Hematopoietic multipotent progenitor cell treated with erythropoietin and hydrocortisone succinate and interleukin-3 and kit ligand, for 6 days (in vitro differentiated cells): ENCODE results near the gene EGF.
A peak's percentile ranks its signal among the peaks of the same experiment; 100 is the strongest.
"Not testable (repeated sequence)": the region's sequence is repeated elsewhere in the genome, so short reads cannot be mapped to it uniquely, and the experiment has no call there.

Source experiments
- DNase-seq: peaks from one replicate; pipeline ENCODE4 v3.0.0-alpha.2; 2015

Gene EGF

DNA sequence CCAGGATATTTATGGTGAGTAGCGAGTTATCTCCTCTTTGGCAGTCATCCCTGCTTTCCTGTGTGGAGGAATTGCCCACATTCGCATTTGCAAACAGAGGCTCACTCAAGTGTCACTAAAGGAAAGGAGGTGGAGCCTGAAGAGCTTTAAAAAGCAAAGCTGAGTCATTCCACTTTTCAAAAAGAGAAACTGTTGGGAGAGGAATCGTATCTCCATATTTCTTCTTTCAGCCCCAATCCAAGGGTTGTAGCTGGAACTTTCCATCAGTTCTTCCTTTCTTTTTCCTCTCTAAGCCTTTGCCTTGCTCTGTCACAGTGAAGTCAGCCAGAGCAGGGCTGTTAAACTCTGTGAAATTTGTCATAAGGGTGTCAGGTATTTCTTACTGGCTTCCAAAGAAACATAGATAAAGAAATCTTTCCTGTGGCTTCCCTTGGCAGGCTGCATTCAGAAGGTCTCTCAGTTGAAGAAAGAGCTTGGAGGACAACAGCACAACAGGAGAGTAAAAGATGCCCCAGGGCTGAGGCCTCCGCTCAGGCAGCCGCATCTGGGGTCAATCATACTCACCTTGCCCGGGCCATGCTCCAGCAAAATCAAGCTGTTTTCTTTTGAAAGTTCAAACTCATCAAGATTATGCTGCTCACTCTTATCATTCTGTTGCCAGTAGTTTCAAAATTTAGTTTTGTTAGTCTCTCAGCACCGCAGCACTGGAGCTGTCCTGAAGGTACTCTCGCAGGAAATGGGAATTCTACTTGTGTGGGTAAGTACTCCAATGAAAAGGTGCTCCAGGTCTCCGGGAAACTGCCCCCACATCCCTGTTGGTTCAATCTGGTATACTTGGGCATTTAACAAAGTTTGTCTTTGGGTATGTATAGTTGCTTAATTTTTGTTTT is at the start of gene EGF:
TSS of gene EGF (plus strand) at position 178 of the 890 bp plus-strand sequence. CDS start at position 631, 453 bp downstream.
- peak; percentile 10 for DNase-seq

- DNase-seq, result no peak
These were observed 48.5 kb upstream of the EGF start for GRCh38 chr4:109864134-109864533.

DNA sequence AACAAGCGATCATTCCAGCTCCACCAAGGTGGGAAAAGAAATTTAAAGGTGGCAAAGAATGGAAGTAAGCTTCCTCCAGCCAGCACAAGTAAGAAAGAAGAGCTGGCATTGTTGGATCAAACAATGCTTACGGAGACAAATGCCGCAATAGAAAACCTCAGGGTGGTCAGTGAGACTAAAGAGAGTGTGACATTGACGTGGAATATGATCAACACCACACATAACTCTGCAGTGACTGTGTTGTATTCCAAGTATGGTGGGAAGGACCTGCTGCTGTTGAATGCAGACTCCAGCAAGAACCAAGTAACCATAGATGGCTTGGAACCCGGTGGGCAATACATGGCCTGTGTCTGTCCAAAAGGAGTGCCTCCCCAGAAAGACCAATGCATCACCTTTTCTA is 42.6 kb upstream of the EGF start:
- no peak for DNase-seq

DNA sequence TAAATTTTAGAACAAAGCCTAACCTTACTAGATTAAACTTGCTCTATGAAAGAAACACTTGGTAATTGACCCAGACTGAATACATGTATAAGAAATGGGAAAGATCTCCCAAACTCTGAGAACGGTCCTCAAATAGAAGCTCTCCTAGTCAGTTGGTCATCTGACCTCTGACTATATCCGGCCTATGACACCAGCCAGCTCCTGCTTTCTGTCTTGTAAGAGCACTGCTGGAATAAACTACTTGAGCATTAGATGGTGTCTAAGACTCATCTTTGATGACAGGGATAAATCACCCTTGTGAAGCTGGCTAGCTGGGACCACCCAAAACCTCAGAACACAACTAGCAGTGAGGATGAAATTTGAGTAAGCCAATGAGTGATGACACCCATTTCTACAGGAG is 40.6 kb upstream of the EGF start:
- no peak for DNase-seq

DNA sequence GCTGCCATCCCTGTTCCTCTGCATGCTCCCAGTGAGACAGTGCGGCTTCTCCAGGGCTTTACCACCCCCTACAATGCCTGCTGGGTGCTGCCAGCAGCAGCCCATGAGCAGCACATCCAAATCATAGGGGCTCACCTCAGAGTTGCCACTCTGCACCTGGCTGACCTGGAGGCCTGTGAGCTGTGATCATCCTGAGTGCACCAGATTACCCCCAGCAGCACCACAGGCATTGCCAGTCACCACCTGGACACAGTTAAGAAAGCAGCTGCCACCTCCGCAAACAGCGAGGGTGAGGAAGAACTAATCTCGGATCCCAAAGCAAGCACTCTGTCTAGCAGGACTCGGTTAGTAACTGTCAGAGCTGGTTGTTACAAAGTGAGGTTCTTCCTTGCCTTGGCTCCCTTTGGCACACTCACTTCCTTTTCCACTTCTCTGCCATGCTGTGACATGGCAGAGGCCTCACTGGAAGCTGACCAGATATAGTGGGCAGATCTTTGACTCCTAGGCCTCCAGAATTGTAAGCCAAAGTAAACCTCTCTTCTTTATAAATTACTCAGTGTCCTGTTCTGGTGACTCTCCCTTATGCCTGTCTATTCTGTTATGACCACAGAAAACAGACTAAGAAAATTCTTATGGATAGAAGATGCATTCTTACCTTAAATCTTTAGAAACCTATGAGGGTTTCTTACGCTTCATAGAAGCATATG is 39.6 kb upstream of the EGF start:
- DNase-seq, result no peak

- DNase-seq, result no peak
These were observed 38.7 kb upstream of the EGF start for GRCh38 chr4:109873791-109874514.

- no peak for DNase-seq
These were observed 37.6 kb upstream of the EGF start for GRCh38 chr4:109875106-109875505.

DNA sequence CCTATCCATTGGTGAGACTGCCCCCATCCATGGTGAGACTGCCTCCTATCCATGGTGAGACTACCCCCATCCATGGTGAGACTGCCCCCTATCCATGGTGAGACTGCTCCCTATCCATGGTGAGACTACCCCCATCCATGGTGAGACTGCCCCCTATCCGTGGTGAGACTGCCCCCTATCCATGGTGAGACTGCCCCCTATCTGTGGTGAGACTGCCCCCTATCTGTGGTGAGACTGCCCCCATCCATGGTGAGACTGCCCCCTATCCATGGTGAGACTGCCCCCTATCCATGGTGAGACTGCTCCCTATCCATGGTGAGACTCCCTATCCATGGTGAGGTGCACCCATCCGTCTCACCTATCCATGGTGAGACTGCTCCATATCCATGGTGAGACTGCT is 37.1 kb upstream of the EGF start:
- not testable (repeated sequence) for DNase-seq

GRCh38 chr4:109876634-109877265 is 35.9 kb upstream of the EGF start:
- no peak for DNase-seq

- DNase-seq, result no peak
These were observed 35.3 kb upstream of the EGF start for GRCh38 chr4:109877400-109877799.

- DNase-seq, result no peak
These were observed 34.3 kb upstream of the EGF start for GRCh38 chr4:109878355-109878754.

GRCh38 chr4:109879081-109879480 is 33.6 kb upstream of the EGF start:
- DNase-seq, result no peak

DNA sequence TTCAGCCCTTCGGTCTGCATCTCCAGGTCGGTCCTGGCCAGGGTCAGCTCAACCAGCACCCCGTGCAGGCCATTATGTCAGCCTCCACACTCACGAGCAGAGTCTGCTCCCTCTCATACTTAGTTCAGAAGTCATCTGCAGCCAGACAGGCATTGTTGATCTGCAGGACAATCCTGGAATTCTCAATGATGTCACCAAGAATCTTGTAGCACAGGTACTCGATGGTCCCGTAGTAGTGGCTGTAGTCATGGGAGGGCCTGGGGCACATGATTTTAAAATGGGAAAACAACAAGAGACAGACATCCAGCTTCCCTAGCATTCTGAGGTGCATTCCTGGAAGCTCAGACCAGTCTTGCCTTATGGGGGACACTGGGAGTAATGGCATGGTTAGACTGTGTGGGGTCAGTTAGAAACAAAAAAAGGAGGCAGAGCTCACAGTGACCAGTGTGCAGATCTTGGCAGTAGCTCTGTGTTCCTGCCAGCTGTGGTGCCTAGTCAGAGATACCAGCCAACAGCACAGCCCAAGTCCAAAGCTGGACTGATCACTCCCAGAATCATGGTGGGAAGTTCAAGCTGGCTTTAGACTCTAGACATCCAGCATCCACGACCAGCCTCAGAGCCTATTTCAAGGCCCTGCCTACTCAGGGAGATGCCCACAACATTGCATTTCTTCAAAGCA is 32.9 kb upstream of the EGF start:
- DNase-seq, result no peak

DNA sequence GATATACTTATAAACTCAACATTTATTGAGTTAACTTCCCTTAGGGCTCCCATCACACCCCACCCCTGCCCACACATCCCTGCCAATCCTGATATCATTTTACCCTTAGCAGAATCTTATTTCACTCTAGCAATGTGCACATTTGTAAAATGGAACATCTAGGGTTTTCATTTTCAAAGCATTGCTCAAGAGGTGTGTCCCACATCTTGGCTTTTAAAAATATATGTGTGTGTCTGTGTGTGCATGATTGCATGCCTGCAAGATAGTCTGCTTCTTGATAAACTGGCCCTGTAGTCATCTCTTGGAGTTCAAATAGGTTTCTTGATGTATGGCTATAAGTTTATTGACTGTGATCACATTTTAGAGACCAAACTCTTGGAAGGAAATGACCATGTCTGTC is 26.4 kb upstream of the EGF start:
- DNase-seq, result no peak

DNA sequence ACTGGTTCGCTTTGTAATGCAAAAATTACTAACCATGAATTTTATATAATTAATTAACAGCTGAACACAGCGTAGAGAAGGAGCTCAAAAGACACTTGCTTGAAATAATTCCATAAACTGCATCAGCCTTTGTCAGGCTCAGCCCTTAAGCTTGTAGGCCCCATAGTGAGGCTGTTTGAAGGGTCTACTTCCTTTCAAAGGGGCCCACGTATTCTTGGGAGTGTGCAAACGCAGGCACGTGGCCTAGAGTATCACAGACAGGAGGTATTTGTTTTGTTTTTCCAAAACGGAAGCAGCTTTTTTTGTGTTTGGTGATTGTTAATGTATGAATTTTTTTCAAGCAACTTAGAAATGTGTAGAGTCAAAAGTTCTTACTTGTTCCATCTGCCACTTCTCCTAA is 25.6 kb upstream of the EGF start:
- DNase-seq, result no peak

DNA sequence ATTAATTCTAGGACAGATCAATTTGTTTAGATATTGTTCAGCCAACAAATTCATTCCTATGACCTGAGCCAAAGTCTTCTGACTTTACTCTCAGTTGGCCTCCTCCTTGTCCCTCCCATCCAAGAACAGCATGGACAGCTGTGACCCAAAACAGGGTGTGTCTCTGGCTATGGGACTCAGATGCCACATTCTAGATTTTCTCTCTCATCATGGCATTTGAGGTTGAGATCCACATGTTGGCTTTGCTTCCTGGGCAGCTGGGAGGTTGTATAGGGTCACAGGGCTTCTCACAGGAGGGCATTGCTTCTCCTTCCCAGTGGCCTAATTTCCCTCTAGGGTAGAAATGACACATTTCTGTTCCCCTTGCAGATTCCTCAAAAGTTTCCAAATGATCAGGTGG is 22.6 kb upstream of the EGF start:
- no peak for DNase-seq

GRCh38 chr4:109902559-109903251 is 10.0 kb upstream of the EGF start:
- no peak for DNase-seq

GRCh38 chr4:109908731-109909130 is 4.0 kb upstream of the EGF start:
- DNase-seq, result no peak

DNA sequence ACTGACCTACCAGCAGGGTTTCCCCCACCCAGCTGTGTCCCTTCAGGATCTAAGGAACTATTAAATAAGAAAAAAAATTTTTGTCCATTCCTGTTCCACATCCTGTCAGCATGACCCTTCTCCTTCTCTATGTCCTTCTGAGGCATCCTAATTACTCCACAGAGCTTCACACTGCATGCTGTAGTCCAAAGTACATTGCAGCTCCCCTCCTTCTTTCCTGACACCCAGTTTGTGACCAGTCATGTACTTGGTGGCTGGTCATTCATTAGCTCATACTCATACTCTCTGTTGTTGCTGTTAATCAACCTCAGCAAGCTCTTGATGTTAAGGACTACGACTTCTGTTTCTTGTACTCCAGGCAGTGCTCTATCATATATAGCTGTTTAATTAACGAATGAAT is 2.4 kb upstream of the EGF start:
- no peak for DNase-seq

DNA sequence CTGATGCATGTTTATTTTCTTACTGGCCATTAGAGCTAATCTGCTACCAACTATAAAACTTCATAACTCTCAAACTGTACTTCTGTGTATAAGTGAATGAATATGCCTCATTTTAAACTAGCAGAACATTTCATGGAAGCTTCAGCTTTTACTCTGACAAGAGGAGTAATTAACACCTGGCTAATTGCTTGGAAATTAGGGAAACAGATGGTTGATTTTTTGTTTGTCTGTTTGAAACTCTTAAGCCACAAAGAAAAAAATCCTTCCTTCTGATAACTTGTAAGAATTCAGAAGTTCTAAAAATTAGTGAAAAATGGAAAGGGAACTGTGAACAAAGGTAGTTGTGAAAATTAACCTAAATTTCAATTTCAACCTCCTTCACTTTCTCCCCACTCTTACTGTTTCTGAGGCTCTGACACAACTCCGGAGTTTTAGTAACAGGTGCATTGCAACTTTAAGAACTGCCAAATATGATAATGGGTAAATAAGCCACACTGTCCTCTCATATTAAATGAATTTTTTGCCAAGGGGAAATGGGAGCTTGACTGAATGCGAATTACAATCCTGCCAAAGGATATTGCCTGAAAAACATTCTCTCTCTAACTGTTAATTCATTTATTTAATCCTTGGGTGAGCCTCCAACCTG is 1.0 kb downstream of the EGF start:
- DNase-seq, result no peak

- DNase-seq, result no peak
These were observed 1.6 kb downstream of the EGF start for GRCh38 chr4:109914322-109914721.
